Psoas muscle (tissue), 8 donors: ENCODE data around the gene ATP8A2. TPM values are rescaled to one million over a fixed set of nuclear protein-coding genes. Genes with fewer than 3 reads are reported as not detected.

Source experiments
- ATAC-seq, 4 donors: fragments of 200-7000 bp; cut with Tn5 transposase; one replicate each; pipeline ENCODE4 v1.9.1; 2020; ENCODE audit warnings: moderate library complexity in 3 of 4, mild to moderate bottlenecking in 2 of 4
- DNase-seq, 2 donors: peaks; one replicate each; pipeline ENCODE4 v3.0.0-alpha.2; 2020
- H3K27ac ChIP-seq: fragments of 200-600 bp; one replicate; pipeline ENCODE4 v1.8.0; 2022
- H3K27me3 ChIP-seq, 3 donors: fragments of 200-600 bp in 1 of 3; one replicate each; pipeline versions ENCODE4 v1.6.1 to v1.8.0; 2013 to 2022; ENCODE audit warnings: low read length in 2 of 3, mild to moderate bottlenecking in 2 of 3, moderate library complexity in 1 of 3; ENCODE audit not compliant: insufficient read depth in 3 of 3
- H3K36me3 ChIP-seq, 2 donors: fragments of 200-600 bp in 1 of 2; one replicate each; pipeline versions ENCODE4 v1.6.1 to v1.8.0; 2013 to 2022; ENCODE audit warnings: low read depth in 1 of 2, mild to moderate bottlenecking in 1 of 2, moderate library complexity in 1 of 2; ENCODE audit not compliant: insufficient read depth in 1 of 2
- H3K4me1 ChIP-seq: fragments of 200-600 bp; one replicate; pipeline ENCODE4 v1.8.0; 2022
- H3K4me3 ChIP-seq: fragments of 200-600 bp; one replicate; pipeline ENCODE4 v1.8.0; 2022; ENCODE audit warnings: mild to moderate bottlenecking
- H3K9me3 ChIP-seq: fragments of 200-600 bp; one replicate; pipeline ENCODE4 v1.8.0; 2022
- CTCF ChIP-seq: fragments of 200-600 bp; IDR thresholded peaks from one replicate; pipeline ENCODE4 v1.8.0; 2022; ENCODE audit warnings: antibody characterized with exemption
- WGBS, 3 donors: extraction: QIAGEN DNeasy Blood & Tissue Kit; methylation state at CpG; one replicate each; pipeline versions ENCODE4 v1.1.6 to v1.1.7; 2013; 5-methylcytosine and 5-hydroxymethylcytosine counted together
- intact Hi-C, 2 donors: fragments of 100-400 bp; cut with DNase I; formaldehyde crosslinking; loops; one replicate each; pipeline versions ENCODE4 v1.11.0 to v1.14.2; 2022
- polyA plus RNA-seq, 3 donors: library from polyadenylated mRNA; stranded (reverse); fragments of 200-250 nt; gene quantifications; one replicate each; pipeline ENCODE4 v1.2.3, GENCODE V29; 2013
- total RNA-seq, 4 donors: library from RNA; stranded (reverse); fragmentation: NEBNext Ultra II Directional in 2 of 4; extraction: Animal tissue kit (Norgen Biotek cat#: 25700) in 2 of 4; gene quantifications; one replicate each; pipeline versions ENCODE4 v1.2.1 to v1.2.4, GENCODE V29; 2021 to 2023
- donor health status: healthy with polysubstance abuse.
- donor health status: DM: no; HTN: no; CAD: no; lungs with moderate emphysema.
- donor health status: Bipolar disorder and iron deficiency.
- donor health status: healthy.
- donor health status: DM: yes; HTN: yes; CAD: no.
- donor health status: DM: no; HTN: no; CAD: no.
- donor health status: DM: no; HTN: no; CAD: no.
- donor health status: DM: yes; HTN: yes; CAD: no.

The ATP8A2 gene
- total and polyA plus RNA-seq, 7 donors, result 0.02 to 0.22 (median 0.04) TPM; not detected in 2

GRCh38 chr13:25798998-25799397 lies 427.2 kb downstream of the ATP8A2 start:
- Histone ChIP-seq H3K4me3 (no peak overlapping the region), H3K4me1 (no peaks in the 10 kb centered on the region), H3K27me3 (no peaks in the 10 kb centered on the region), H3K9me3 (no peaks in the 10 kb centered on the region), H3K36me3 (no peaks in the 10 kb centered on the region), H3K27ac (no peak overlapping the region)
- 74 to 93% (median 89%) methylated on average over 3 of the region's 3 CpGs for WGBS, 3 donors
- no peak for TF ChIP-seq CTCF
- DNase-seq (no peak), ATAC-seq (no peak)
- intact Hi-C loops, result loop anchor here in 1 of 2 donors (5.0 kb wide), 1 partner anchor 222 kb away; no protein-coding TSS in a partner anchor

GRCh38 chr13:25800523-25800922 lies 428.7 kb downstream of the ATP8A2 start:
- TF ChIP-seq CTCF, result no peak
- Histone ChIP-seq H3K4me1 (no peaks in the 10 kb centered on the region), H3K4me3 (no peak overlapping the region), H3K27me3 (no peaks in the 10 kb centered on the region), H3K9me3 (no peaks in the 10 kb centered on the region), H3K36me3 (no peaks in the 10 kb centered on the region), H3K27ac (no peak overlapping the region)
- no peak for ATAC-seq
- intact Hi-C loops, result no loop called here
- no peak for DNase-seq
- WGBS, 3 donors, result 76 to 82% (median 80%) methylated on average over 3 of the region's 3 CpGs

- DNase-seq, result no peak
- H3K4me1 ChIP-seq, result peaks cover 15% of the 10 kb centered on the region
- 73 to 77% (median 77%) methylated on average over 3 of the region's 3 CpGs for WGBS, 3 donors
Observed at GRCh38 chr13:25802579-25802978, 430.8 kb downstream of the ATP8A2 start.

GRCh38 chr13:25803641-25804040 lies 431.9 kb downstream of the ATP8A2 start:
- Histone ChIP-seq H3K27me3 (no peaks in the 10 kb centered on the region), H3K4me3 (no peak overlapping the region), H3K9me3 (peaks cover 2% of the 10 kb centered on the region), H3K4me1 (peaks cover 19% of the 10 kb centered on the region), H3K27ac (no peak overlapping the region), H3K36me3 (no peaks in the 10 kb centered on the region)
- no peak for ATAC-seq
- no peak for TF ChIP-seq CTCF
- 65 to 70% (median 66%) methylated on average over 3 of the region's 3 CpGs for WGBS, 3 donors
- intact Hi-C loops, result no loop called here
- no peak for DNase-seq

More at GRCh38 chr13:25802579-25802978, 430.8 kb downstream of the ATP8A2 start:
- Histone ChIP-seq H3K27me3 (no peaks in the 10 kb centered on the region), H3K36me3 (no peaks in the 10 kb centered on the region), H3K27ac (no peak overlapping the region), H3K4me3 (no peak overlapping the region), H3K9me3 (peaks cover 2% of the 10 kb centered on the region)
- ATAC-seq, result no peak
- TF ChIP-seq CTCF, result no peak
- intact Hi-C loops, result no loop called here

- ATAC-seq (no peak), DNase-seq (no peak)
- Histone ChIP-seq H3K4me1 (peaks cover 19% of the 10 kb centered on the region), H3K36me3 (no peaks in the 10 kb centered on the region), H3K27ac (no peak overlapping the region), H3K4me3 (no peak overlapping the region), H3K27me3 (no peaks in the 10 kb centered on the region), H3K9me3 (peaks cover 2% of the 10 kb centered on the region)
- TF ChIP-seq CTCF, result no peak
- WGBS, 3 donors, result 56 to 65% (median 57%) methylated on average over 4 of the region's 4 CpGs
- intact Hi-C loops, result no loop called here
Observed at GRCh38 chr13:25806264-25806974, 434.6 kb downstream of the ATP8A2 start.
